Right ventricle myocardium inferior (tissue), 1 donor: ENCODE measurements around the gene OR52J3. TPM values are rescaled to one million over a fixed set of nuclear protein-coding genes. Genes with fewer than 3 reads are reported as not detected.
"Not testable (repeated sequence)": the region's sequence is repeated elsewhere in the genome, so short reads cannot be mapped to it uniquely, and the experiment has no call there.

ENCODE experiments used
- ATAC-seq: fragments of 200-7000 bp; cut with Tn5 transposase; one replicate; pipeline ENCODE4 v1.9.1; 2020; ENCODE audit warnings: mild to moderate bottlenecking, moderate library complexity
- DNase-seq: peaks from one replicate; pipeline ENCODE4 v3.0.0; 2021; ENCODE audit errors: missing footprints
- intact Hi-C: fragments of 100-400 bp; cut with DNase I; formaldehyde crosslinking; loops from one replicate; pipeline ENCODE4 v1.11.0; 2022
- long read RNA-seq: library from polyadenylated mRNA; unstranded; transcript quantifications from one replicate; pipeline ENCODE4 v2.0.0, GENCODE V29; 2021
- total RNA-seq: library from RNA; stranded (reverse); fragmentation: NEBNext Ultra II Directional; extraction: Animal tissue kit (Norgen Biotek cat#: 25700); gene quantifications from one replicate; pipeline ENCODE4 v1.2.1, GENCODE V29; 2021
- donor health status: DM: no; HTN: yes; CAD: no; lungs with severe emphysema.

Gene OR52J3
- not detected for total RNA-seq
- long read RNA-seq, result 0 reads

DNA sequence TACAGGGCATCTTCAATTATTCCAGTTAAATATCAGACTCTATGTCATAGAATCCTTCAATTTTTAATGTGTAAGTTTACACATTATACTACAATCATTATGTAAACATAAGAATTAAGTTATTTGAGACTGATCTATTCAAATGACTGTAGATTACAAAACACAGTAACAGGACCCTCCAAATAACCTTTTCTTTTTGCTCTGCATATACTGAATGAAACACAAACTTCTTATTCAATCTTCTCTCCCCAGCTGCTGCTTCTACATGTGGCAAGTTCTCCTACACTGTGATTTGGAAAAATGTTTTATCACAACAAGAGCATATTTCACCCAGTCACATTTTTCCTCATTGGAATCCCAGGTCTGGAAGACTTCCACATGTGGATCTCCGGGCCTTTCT is at the start of gene OR52J3:
Gene OR52J3, plus strand, starts transcription at position 301 of the 400 bp plus-strand sequence. Its CDS starts 0 bp downstream, at position 301.
- intact Hi-C loops, result no loop called here
- ATAC-seq, result no peak
- DNase-seq, result no peak

GRCh38 chr11:5004424-5005274 is 41.7 kb upstream of the OR52J3 start:
- DNase-seq, result peak; percentile 69
- no peak for ATAC-seq
- intact Hi-C loops, result loop anchor here (5.0 to 10.0 kb wide), 3 partner anchors 160 to 822 kb away; partner anchors contain the start of genes OR51D1 and OR51S1

DNA sequence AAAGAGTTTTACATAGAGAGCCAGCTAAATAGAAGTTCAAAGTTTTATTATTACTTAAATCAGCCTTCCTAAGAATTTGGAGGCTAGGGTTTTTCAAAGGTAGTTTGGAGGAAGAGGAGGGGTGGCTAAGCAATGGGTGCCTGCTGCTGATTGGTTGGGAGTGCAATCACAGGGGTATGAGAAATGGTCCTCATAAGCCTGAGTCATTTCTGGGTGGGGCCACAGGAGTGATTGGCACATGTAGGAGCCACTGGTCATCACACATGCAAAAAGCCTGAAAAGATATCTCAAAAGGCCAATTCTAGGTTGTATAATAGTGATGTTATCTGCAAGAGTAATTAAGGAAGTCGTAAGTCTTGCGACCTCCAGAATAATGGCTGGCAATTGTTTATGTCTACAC is 38.8 kb upstream of the OR52J3 start:
- intact Hi-C loops, result loop anchor here (10.0 kb wide), 1 partner anchor 163 kb away; the partner anchor contains the start of gene OR51S1
- ATAC-seq, result no peak
- DNase-seq, result no peak

- ATAC-seq, result no peak
- intact Hi-C loops, result no loop called here
- no peak for DNase-seq
Measured at GRCh38 chr11:5011254-5011653, 35.1 kb upstream of the OR52J3 start.

- intact Hi-C loops, result no loop called here
- DNase-seq (no peak), ATAC-seq (no peak)
Measured at GRCh38 chr11:5013012-5013411, 33.3 kb upstream of the OR52J3 start.

GRCh38 chr11:5021996-5022395 is 24.3 kb upstream of the OR52J3 start:
- DNase-seq (no peak), ATAC-seq (peak; percentile 67)
- intact Hi-C loops, result no loop called here

DNA sequence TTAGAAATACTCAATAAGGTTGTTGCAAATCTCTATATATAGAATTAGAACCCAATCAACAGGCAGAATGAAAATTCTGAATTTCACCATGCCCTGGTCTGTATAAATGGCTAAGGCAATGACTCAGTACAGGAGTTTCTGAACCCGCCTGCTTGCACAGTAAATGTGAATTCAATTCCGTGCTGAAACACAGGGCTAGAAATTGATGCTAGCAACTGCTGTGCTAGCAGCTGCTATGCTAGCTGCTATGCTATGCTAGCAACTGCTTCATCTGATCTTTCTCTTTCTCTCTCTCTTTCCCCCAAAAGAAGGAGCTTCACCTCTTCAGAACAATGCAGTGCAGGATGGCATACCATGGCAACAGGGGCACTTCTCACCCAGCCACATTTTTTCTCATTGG is 9.7 kb upstream of the OR52J3 start:
- no peak for DNase-seq
- intact Hi-C loops, result no loop called here
- no peak for ATAC-seq

- ATAC-seq, result no peak
- no peak for DNase-seq
- intact Hi-C loops, result no loop called here
Measured at GRCh38 chr11:5037926-5038325, 8.4 kb upstream of the OR52J3 start.

DNA sequence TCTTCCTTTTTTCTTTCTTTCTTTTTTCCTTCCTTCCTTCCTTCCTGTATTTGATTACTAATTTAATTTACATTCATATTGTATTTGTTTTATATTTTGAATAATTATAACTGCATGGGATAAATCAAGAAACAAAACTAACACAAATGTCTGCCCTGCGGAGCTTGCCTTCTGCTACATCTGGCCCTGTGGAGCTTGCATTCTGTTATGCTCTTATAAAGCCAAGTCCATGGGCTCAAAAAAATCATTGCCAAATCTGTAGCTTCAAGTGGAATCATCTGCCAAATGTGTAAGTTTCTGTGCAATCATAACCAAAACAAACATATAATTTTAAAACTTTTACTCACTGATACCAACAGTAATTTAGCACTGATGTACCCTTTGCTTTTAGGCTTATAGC is 8.0 kb upstream of the OR52J3 start:
- intact Hi-C loops, result no loop called here
- DNase-seq (no peak), ATAC-seq (no peak)

GRCh38 chr11:5040876-5041275 is 5.5 kb upstream of the OR52J3 start:
- ATAC-seq (no peak), DNase-seq (no peak)
- intact Hi-C loops, result no loop called here

GRCh38 chr11:5042091-5042490 is 4.2 kb upstream of the OR52J3 start:
- intact Hi-C loops, result no loop called here
- DNase-seq (no peak), ATAC-seq (no peak)

DNA sequence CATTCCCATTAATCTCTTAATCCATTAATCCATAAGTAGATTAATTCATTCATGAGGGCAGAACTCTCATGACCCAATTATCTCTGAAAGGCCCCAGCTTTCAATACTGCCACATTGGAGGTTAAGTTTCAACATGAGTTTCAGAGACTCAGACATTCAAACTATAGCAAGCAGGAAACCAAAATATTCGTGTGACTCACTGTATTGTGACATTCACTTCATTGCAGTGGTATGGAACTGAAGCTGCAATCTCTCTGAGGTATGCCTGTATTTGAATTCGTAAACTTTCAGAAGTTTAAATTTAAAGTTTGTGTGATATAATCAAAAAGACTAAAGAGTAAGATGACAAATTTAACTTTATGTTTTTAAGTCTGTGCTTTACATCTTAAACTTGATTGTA is 2.9 kb upstream of the OR52J3 start:
- DNase-seq (no peak), ATAC-seq (no peak)
- intact Hi-C loops, result no loop called here

GRCh38 chr11:5046754-5047330 is 516 bp downstream of the OR52J3 start:
- intact Hi-C loops, result no loop called here
- DNase-seq (no peak), ATAC-seq (no peak)

GRCh38 chr11:5058679-5059078 is 12.4 kb downstream of the OR52J3 start:
- DNase-seq, ATAC-seq, intact Hi-C loops: not testable (repeated sequence)

GRCh38 chr11:5059391-5059790 is 13.1 kb downstream of the OR52J3 start, which contains the start of gene OR52E2:
OR52E2 (minus strand) TSS chr11:5059627; CDS start chr11:5059627, 0 bp downstream.
- ATAC-seq (no peak), DNase-seq (no peak)
- intact Hi-C loops, result no loop called here

DNA sequence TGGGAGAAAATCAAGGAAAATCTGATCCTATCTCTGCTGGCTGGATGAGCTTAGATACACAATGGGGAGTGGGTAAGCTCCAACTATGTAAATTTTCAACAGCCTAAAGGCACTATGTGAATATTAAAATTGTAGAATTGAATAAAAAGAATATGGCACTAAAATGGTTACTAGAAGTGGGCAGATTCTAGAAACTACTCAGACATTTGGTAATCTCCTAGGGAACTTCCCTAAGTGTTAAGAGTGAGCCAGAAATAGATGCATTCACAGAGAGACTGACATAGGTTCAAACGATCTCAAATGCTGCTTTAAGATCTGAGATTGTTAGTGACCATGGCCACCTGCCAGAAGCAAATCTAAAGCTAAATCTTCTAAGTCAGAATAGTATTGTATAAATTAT is 18.7 kb downstream of the OR52J3 start:
- intact Hi-C loops, result no loop called here
- DNase-seq, result no peak
- ATAC-seq, result no peak

GRCh38 chr11:5069272-5069671 is 22.9 kb downstream of the OR52J3 start, which contains the start of gene OR52E1:
OR52E1 (plus strand) TSS chr11:5069572.
- DNase-seq (no peak), ATAC-seq (no peak)

GRCh38 chr11:5071799-5072198 is 25.5 kb downstream of the OR52J3 start:
- no peak for DNase-seq
- no peak for ATAC-seq
- intact Hi-C loops, result no loop called here

More at GRCh38 chr11:5069272-5069671, 22.9 kb downstream of the OR52J3 start, which contains the start of gene OR52E1:
- intact Hi-C loops, result no loop called here

DNA sequence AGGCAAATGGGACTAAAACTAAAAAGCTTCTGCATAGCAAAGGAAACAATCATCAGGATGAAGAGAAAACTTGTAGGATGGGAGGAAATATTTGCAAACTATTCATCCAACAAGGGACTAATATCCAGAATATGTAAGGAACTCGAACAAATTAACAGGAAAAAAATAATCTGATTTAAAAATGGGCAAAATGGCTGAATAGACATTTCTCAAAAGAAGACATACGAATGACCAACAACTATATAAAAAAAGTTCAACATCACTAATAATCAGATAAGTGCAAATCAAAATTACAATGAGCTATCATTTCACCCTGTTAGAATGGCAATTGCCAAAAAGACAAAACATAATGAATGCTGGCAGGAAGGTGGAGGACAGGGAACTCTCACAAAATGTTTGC is 35.1 kb downstream of the OR52J3 start:
- no peak for ATAC-seq
- DNase-seq, result no peak
- intact Hi-C loops, result no loop called here

GRCh38 chr11:5083602-5084001 is 37.3 kb downstream of the OR52J3 start:
- ATAC-seq (no peak), DNase-seq (no peak)
- intact Hi-C loops, result no loop called here
